Activated CD8-positive, alpha-beta T cell treated with anti-CD3 and anti-CD28 coated beads, Interleukin-2, amount 10 ng/mL, durations not matched to agents 7 days and 5 days (primary cell): Measurements from ENCODE around the gene ARL16. TPM values are rescaled to one million over a fixed set of nuclear protein-coding genes. Genes with fewer than 3 reads are reported as not detected.

Experiments
- ATAC-seq: fragments of 150-1000 bp; cut with Tn5 transposase; one replicate; pipeline ENCODE4 v1.10.0; 2021; ENCODE audit warnings: moderate library complexity
- CTCF ChIA-PET: fragments of 350-600 bp; sonication (Branson Sonifier 250); formaldehyde crosslinking; loops from one replicate; lab custom pipeline; 2021; ENCODE audit warnings: antibody characterized with exemption; lab: Charles Lee
- POLR2A ChIA-PET: fragments of 350-600 bp; sonication (Branson Sonifier 250); formaldehyde crosslinking; loops from one replicate; lab custom pipeline; 2021; ENCODE audit warnings: antibody characterized with exemption; lab: Charles Lee
- DNase-seq: peaks from one replicate; pipeline ENCODE4 v3.0.0-alpha.2; 2020
- H3K27ac Mint-ChIP-seq: one replicate; pipeline ENCODE4 v1.8.0; 2021; ENCODE audit warnings: mild to moderate bottlenecking, mixed read lengths
- H3K27me3 Mint-ChIP-seq: one replicate; pipeline ENCODE4 v1.8.0; 2021; ENCODE audit warnings: low read depth, mixed read lengths
- H3K36me3 Mint-ChIP-seq: one replicate; pipeline ENCODE4 v1.8.0; 2021; ENCODE audit warnings: low read depth, mixed read lengths
- H3K4me1 Mint-ChIP-seq: one replicate; pipeline ENCODE4 v1.8.0; 2021; ENCODE audit warnings: low read depth, mixed read lengths
- H3K4me3 Mint-ChIP-seq: one replicate; pipeline ENCODE4 v1.8.0; 2021; ENCODE audit warnings: mild to moderate bottlenecking, mixed read lengths
- H3K9me3 Mint-ChIP-seq: one replicate; pipeline ENCODE4 v1.8.0; 2022; ENCODE audit warnings: mixed read lengths; ENCODE audit not compliant: insufficient read depth
- total RNA-seq, 2 experiments: library from RNA; stranded (reverse); gene quantifications; one replicate each; pipeline ENCODE4 v1.2.3, GENCODE V29; 2021

The ARL16 gene, protein sequence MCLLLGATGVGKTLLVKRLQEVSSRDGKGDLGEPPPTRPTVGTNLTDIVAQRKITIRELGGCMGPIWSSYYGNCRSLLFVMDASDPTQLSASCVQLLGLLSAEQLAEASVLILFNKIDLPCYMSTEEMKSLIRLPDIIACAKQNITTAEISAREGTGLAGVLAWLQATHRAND
- 10 to 100 TPM; 21.3 to 28.4 TPM for total RNA-seq

DNA sequence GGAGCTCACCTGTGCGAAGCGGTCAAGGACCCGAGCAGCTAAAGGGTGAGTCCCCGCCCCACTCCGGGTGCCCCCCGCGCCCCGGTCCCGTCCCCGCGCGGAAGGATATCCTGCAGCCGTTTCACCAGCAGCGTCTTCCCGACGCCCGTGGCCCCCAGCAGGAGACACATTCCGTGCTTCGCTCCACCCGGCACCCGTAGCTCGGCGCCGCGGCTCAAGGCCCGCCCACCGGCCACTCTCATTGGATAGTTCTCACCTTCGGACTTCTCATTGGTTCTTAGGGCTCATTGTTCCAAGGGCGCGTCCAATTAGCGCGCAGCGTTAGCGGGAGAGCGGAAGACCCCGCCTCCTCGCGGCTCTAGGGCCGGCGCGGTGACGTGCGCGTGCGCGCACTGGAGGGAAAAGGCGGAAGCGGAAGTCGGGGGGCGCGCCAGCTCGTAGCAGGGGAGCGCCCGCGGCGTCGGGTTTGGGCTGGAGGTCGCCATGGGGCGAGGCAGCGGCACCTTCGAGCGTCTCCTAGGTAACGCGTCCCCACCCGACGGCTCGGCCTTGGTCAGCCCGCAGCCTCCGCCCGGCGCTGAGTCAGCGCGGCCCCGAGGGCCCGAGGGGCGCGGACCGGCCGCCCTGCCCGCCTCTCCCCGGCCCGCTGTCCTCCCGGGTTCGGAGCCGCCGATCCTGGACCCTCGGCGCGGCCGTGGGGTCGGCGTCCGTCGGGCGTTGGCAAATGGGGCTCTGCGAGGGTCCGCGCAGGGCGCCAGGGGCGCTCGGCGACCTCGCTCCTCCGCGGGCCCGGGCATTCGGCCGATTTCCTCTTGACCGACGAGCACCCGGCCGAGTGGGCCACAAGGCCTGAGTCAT lies at the start of gene ARL16, which contains the start of gene HGS:
Gene ARL16, minus strand, starts transcription at position 214 of the 858 bp plus-strand sequence. Its CDS starts 44 bp downstream, at position 170.
Gene HGS, plus strand, starts transcription at position 428 of the 858 bp plus-strand sequence. Its CDS starts 56 bp downstream, at position 484.
- Mint-ChIP-seq H3K27me3 (no peaks in the 10 kb centered on the region), H3K27ac (peak within 1 kb of the TSS; percentile 90), H3K4me1 (peaks cover 34% of the 10 kb centered on the region), H3K9me3 (no peaks in the 10 kb centered on the region), H3K36me3 (peaks cover 41% of the 10 kb centered on the region), H3K4me3 (peak within 1 kb of the TSS; percentile 88)
- ChIA-PET POLR2A (interaction anchor here (0.6 to 4.7 kb wide), 10 partner anchors 10 to 141 kb away, joined by 3 to 50 read pairs (median 4); partner anchors contain the start of genes CCDC137, MRPL12 and OXLD1), CTCF (interaction anchor here (0.8 to 2.2 kb wide), 6 partner anchors 10 to 171 kb away, joined by 3 to 12 read pairs (median 3); partner anchors contain the start of gene MRPL12)
- ATAC-seq (peak; percentile 99), DNase-seq (peak; percentile 98)

DNA sequence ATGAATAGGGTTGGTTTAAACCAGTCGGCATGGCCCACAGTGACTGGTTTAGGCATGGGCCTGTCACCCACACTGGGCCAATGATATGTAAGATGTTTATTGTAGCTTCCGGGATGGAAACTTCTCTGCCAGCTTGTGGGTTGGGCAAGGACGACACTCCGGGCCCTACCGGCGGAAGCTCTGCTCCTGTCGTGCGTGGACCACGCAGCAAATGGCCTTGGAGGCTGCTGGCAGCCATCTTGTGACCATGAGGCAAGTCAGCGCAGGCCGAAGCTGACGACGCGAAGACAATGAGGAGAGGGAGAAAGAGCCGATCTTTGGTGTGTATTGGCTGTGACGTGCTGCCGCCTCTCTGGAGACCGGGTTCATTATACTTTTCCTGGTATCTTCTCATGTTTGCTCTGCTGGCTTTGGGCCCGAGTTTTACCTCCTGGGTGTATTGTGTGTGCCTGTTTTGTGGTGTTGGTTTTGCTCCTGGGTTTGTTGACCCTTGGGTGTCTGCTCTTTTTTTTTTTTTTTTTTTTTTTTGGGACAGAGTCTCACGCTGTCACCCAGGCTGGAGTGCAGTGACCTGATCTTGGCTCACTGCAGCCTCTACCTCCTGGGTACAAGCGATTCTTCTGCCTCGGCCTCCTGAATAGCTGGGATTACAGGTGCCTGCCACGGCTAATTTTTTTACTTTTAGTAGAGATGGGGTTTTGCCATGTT lies 43.9 kb upstream of the ARL16 start:
- CTCF ChIA-PET = no interaction called here

DNA sequence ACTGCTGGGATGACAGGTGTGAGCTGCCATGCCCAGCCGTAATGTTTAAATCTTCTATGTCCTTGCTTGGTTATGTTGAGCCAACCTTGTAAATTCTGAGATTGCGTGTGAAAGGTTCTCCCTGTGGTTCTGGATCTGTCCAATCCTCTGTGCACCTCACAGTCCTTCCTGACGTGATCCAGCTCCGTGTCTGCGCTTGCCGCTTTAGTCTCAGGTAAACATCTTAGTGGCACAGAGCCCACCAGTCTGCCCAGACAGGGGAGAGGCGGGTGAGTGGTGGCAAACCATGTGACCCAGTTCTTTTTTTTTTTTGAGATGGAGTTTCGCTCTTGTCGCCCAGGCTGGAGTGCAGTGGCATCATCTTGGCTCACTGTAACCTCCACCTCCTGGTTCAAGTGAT lies 42.4 kb upstream of the ARL16 start:
- ChIA-PET CTCF (no interaction called here), POLR2A (no interaction called here)
- Mint-ChIP-seq H3K9me3 (no peaks in the 10 kb centered on the region), H3K4me3 (no peak overlapping the region), H3K4me1 (peaks cover 4% of the 10 kb centered on the region), H3K36me3 (no peaks in the 10 kb centered on the region), H3K27me3 (peaks cover 10% of the 10 kb centered on the region), H3K27ac (no peak overlapping the region)
- ATAC-seq = no peak
- DNase-seq = no peak

More for the DNA sequence above, 43.9 kb upstream of the ARL16 start:
- H3K36me3 Mint-ChIP-seq = no peaks in the 10 kb centered on the region
- no peaks in the 10 kb centered on the region for H3K9me3 Mint-ChIP-seq
- H3K27ac Mint-ChIP-seq = no peak overlapping the region
- peaks cover 10% of the 10 kb centered on the region for H3K4me1 Mint-ChIP-seq
- H3K27me3 Mint-ChIP-seq = peaks cover 10% of the 10 kb centered on the region
- ATAC-seq = no peak
- POLR2A ChIA-PET = no interaction called here
- DNase-seq = no peak
- H3K4me3 Mint-ChIP-seq = no peak overlapping the region

DNA sequence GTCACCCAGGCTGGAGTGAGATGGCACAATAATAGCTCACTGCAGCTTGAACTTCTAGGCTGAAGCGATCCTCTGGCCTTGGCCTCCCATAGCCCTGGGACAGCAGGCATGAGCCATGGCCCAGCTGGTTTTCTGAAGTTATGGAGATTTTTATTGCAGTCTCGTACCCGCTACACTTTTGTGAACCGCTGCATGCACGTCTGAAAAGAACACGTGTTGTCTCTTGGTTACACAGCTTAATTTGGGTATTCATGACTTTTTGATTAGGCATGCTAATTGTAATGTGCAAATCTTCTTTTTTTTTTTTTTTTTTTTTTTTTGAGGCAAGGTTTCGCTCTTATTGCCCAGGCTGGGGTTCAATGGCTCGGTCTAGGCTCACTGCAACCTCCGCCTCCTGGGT lies 41.8 kb upstream of the ARL16 start:
- POLR2A ChIA-PET = no interaction called here
- CTCF ChIA-PET = no interaction called here
- ATAC-seq = no peak
- peaks cover 10% of the 10 kb centered on the region for H3K27me3 Mint-ChIP-seq
- H3K4me1 Mint-ChIP-seq = peaks cover 4% of the 10 kb centered on the region
- no peak for DNase-seq
- no peak overlapping the region for H3K4me3 Mint-ChIP-seq
- H3K36me3 Mint-ChIP-seq = no peaks in the 10 kb centered on the region
- H3K9me3 Mint-ChIP-seq = no peaks in the 10 kb centered on the region
- no peak overlapping the region for H3K27ac Mint-ChIP-seq

DNA sequence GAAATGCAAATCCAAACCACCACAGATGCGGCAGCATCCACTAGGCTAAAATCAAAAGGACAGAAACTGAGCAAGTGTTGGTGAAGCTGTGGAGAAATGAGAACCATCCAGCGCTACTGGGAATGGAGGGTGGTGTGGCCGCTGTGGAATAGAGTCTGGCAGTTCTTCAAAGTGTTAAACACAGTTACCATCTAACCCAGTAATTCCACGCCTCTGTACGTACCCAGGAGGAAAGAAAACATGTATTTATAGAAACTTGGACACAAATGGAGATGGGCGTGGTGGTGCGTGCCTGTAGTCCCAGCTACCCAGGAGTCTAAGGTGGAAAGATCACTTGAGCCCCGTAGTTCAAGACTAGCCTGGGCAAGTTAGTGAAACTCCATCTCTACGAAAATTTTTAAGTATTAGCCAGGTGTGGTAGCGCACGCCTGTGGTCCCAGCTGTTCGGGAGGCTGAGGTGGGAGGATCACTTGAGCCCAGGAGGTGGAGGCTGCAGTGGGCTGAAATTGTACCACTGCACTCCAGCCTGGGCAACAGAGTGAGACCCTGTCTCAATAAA lies 40.1 kb upstream of the ARL16 start:
- H3K36me3 Mint-ChIP-seq = peaks cover 3% of the 10 kb centered on the region
- CTCF ChIA-PET = no interaction called here
- ATAC-seq = no peak
- H3K27ac Mint-ChIP-seq = no peak overlapping the region
- no peak for DNase-seq
- POLR2A ChIA-PET = no interaction called here
- no peak overlapping the region for H3K4me3 Mint-ChIP-seq
- H3K9me3 Mint-ChIP-seq = no peaks in the 10 kb centered on the region
- peaks cover 4% of the 10 kb centered on the region for H3K4me1 Mint-ChIP-seq
- H3K27me3 Mint-ChIP-seq = peaks cover 10% of the 10 kb centered on the region

DNA sequence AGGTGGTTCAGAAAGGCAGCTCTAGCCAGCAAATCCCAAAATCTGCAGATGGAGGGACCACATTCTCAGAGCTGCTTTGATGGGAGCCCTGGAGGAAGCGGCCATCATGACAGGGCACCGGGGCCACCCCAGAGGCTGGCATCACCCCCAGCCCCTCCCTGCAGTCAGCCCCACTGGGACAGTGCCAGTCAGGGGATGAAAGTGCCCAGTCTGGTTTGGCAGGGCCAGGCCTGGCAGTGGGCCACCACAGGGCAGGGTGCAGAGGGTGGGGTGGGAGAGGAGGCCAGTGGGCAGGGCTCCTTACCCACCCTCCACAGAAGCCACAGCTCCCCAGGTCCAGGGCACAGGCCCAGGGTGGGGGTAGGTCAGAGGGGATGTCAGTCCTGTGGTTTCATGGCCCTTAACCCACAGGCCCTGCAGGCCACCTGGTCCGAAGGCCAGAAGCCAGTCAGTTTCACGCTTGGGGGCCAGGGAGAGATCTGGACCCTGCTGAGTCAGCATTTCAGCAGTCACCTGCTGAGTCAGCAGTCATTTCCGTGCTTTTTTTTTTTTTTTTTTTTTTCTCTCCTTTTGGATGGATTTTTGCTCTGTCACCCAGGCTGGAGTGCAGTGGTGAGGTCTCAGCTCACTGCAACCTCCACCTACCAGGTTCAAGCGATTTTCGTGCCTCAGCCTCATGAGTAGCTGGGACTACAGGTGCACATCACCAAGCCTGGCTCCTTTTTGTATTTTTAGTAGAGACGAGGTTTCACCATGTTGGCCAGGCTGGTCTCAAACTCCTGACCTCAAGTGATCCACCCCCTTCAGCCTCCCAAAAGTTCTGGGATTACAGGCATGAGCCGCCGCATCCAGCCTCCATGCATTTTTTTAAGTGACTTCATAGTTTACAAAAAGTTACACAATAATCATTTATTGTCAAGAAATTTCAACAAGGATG lies 38.9 kb upstream of the ARL16 start:
- CTCF ChIA-PET = interaction anchor here (1.1 kb wide), 1 partner anchor 11 kb away, joined by 4 read pairs; no protein-coding TSS in a partner anchor
- H3K36me3 Mint-ChIP-seq = peaks cover 3% of the 10 kb centered on the region
- H3K4me3 Mint-ChIP-seq = no peak overlapping the region
- POLR2A ChIA-PET = no interaction called here
- H3K27me3 Mint-ChIP-seq = peaks cover 10% of the 10 kb centered on the region
- DNase-seq (no peak), ATAC-seq (no peak)
- H3K4me1 Mint-ChIP-seq = peaks cover 4% of the 10 kb centered on the region
- H3K27ac Mint-ChIP-seq = no peak overlapping the region
- no peaks in the 10 kb centered on the region for H3K9me3 Mint-ChIP-seq

DNA sequence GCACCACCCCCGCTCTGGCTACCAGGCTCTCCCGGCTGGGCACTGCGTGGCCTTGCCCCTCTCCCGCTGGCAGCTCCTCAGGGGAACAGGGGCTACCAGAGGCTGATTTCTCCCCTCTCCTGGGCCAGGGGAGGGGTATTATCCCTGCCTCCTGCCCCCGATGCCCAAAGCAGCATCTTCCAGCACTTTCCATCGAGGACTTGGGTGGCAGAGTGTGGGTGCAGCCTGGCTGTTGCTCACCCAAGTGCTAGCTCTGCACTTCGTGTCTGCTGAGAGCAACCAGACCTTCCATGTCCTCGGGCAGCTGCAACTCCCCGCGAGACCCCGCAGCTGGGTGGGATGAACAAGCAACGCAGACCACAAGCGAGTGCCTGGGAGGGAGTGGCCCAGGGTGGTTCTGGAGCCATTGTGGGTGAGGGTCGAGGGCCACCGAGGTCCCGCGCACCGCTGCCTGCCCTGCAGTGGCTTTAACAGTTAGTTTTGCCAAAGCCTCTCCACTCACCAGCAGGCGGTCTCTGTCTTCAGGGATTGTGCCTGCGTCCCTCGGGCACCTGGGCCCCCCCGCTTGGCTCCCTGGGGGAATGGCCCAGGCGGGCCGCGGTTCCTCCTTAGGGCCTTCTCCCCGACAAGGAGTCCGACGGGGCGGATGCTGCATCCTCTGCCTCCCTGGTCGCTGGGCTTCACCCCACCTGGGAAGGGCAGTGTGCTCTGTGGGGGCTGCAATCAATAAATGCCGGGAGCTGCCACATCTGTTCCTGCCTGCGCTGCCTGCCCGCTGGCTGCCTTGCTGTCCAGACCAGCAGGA lies 36.9 kb upstream of the ARL16 start:
- Mint-ChIP-seq H3K4me1 (peaks cover 4% of the 10 kb centered on the region), H3K9me3 (no peaks in the 10 kb centered on the region), H3K36me3 (peaks cover 3% of the 10 kb centered on the region), H3K27ac (no peak overlapping the region), H3K4me3 (no peak overlapping the region), H3K27me3 (peaks cover 7% of the 10 kb centered on the region)
- POLR2A ChIA-PET = interaction anchor here (1.2 kb wide), 1 partner anchor 9 kb away, joined by 5 read pairs; no protein-coding TSS in a partner anchor
- CTCF ChIA-PET = no interaction called here
- DNase-seq (no peak), ATAC-seq (no peak)

DNA sequence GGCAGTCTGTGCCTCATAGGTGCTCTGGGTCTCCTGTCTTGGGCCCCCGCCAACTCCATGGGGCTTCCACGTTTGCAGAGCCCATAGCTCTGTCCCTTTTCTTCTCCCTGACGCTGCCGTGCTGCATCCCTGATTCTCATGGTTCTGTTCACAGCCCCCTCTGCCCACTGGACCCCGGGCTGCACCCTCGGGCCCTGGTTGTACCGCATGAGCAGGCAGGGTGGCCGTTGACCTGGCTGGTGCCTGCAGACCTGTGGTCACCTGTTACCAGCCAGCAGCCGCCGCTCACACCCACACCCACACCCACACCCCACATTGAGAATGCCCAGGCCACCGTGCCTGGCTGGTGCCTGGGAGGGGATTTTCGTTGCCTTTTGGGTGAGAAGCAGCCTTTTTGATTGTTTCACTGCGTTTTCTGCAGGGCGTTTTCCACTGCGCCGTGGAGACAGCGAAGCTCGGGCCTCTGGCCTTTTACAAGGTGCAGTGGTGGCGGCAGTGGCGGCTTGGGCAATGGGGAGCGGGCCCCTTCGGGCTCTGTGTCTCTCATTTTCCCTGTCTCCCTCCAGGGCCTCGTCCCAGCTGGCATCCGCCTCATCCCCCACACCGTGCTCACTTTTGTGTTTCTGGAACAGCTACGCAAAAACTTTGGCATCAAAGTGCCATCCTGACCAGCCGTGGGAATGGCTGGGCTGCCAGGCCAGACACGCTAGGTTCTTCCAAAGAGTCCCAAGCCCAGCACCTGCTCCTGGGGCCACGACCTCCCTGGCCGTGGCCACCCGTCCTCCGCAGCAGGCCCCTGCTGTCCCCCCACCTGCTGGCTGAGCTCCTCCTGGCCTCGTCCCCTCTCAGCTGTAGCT lies 36.0 kb upstream of the ARL16 start:
- POLR2A ChIA-PET = interaction anchor here (1.0 to 1.2 kb wide), 2 partner anchors 8 to 17 kb away, joined by 3 to 5 read pairs; partner anchors contain the start of gene MRPL12
- Mint-ChIP-seq H3K9me3 (no peaks in the 10 kb centered on the region), H3K36me3 (peaks cover 3% of the 10 kb centered on the region), H3K4me1 (peaks cover 4% of the 10 kb centered on the region), H3K27me3 (peaks cover 7% of the 10 kb centered on the region), H3K27ac (no peak overlapping the region), H3K4me3 (no peak overlapping the region)
- CTCF ChIA-PET = no interaction called here
- no peak for ATAC-seq
- DNase-seq = no peak

DNA sequence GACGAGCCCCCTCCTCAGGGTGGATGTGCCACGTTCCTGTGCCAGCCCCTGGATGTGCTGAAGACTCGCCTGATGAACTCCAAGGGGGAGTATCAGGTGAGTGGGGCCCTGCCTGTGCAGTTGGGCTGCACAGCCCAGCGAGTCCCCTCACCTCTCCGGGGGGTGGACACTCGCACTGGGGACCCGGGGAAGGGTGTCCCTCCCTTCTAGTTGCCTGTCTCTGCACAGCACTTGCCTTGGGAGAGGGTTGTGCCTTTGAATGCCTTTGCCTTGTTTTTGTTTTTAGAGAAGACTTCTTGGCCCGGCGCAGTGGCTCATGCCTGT lies 34.1 kb upstream of the ARL16 start:
- H3K27ac Mint-ChIP-seq = no peak overlapping the region
- ATAC-seq = no peak
- peaks cover 14% of the 10 kb centered on the region for H3K4me1 Mint-ChIP-seq
- POLR2A ChIA-PET = no interaction called here
- H3K36me3 Mint-ChIP-seq = peaks cover 5% of the 10 kb centered on the region
- H3K9me3 Mint-ChIP-seq = no peaks in the 10 kb centered on the region
- CTCF ChIA-PET = no interaction called here
- H3K27me3 Mint-ChIP-seq = no peaks in the 10 kb centered on the region
- H3K4me3 Mint-ChIP-seq = no peak overlapping the region
- DNase-seq = no peak
